DND-41 (cell line): ENCODE data around the gene CCDC167.

Experiments used
- EZH2 ChIP-seq: IDR thresholded peaks from 3 replicates; pipeline ENCODE4 v1.6.1; 2012; ENCODE audit warnings: borderline replicate concordance, low read depth, mild to moderate bottlenecking, moderate library complexity, low read length, inconsistent platforms; ENCODE audit not compliant: severe bottlenecking
- TF ChIP-seq, protein P1 (sequence below): IDR thresholded peaks from 2 replicates; pipeline ENCODE4 v1.5.1; 2012; ENCODE audit warnings: borderline replicate concordance, low read length, moderate library complexity, mild to moderate bottlenecking; ENCODE audit not compliant: poor library complexity, severe bottlenecking; ENCODE audit errors: extremely low read depth

DNA sequence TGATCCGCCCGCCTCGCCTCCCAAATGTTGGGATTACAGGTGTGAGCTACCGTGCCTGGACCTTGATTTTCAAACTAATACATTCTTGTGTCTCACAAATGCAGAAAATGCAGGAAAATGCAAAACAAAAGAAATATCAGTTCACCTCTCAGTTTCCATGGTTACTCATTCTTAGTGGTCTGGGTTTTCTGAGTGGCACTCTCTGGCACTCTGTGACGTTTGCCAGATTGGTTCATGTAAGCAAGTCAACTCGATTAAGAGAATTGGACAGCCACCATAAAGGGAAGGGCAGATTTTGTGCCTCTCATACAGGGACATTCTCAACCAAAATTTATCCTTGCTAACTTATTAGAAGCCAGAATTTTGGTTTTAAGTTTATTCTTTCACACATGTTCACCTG lies 58.0 kb downstream of the CCDC167 start:
- TF ChIP-seq, protein P1, sequence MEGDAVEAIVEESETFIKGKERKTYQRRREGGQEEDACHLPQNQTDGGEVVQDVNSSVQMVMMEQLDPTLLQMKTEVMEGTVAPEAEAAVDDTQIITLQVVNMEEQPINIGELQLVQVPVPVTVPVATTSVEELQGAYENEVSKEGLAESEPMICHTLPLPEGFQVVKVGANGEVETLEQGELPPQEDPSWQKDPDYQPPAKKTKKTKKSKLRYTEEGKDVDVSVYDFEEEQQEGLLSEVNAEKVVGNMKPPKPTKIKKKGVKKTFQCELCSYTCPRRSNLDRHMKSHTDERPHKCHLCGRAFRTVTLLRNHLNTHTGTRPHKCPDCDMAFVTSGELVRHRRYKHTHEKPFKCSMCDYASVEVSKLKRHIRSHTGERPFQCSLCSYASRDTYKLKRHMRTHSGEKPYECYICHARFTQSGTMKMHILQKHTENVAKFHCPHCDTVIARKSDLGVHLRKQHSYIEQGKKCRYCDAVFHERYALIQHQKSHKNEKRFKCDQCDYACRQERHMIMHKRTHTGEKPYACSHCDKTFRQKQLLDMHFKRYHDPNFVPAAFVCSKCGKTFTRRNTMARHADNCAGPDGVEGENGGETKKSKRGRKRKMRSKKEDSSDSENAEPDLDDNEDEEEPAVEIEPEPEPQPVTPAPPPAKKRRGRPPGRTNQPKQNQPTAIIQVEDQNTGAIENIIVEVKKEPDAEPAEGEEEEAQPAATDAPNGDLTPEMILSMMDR, result no peak
- TF ChIP-seq EZH2, result no peak
